ENCODE measurements around the gene IL22RA2. TPM values are rescaled to one million over a fixed set of nuclear protein-coding genes. Genes with fewer than 3 reads are reported as not detected.

The IL22RA2 gene
- total and polyA plus RNA-seq, 9 of the 15 experiments (the other 6 are each of a cell fraction or from before 2014, with no cell fraction given) = 0.03 TPM; not detected in 8

DNA sequence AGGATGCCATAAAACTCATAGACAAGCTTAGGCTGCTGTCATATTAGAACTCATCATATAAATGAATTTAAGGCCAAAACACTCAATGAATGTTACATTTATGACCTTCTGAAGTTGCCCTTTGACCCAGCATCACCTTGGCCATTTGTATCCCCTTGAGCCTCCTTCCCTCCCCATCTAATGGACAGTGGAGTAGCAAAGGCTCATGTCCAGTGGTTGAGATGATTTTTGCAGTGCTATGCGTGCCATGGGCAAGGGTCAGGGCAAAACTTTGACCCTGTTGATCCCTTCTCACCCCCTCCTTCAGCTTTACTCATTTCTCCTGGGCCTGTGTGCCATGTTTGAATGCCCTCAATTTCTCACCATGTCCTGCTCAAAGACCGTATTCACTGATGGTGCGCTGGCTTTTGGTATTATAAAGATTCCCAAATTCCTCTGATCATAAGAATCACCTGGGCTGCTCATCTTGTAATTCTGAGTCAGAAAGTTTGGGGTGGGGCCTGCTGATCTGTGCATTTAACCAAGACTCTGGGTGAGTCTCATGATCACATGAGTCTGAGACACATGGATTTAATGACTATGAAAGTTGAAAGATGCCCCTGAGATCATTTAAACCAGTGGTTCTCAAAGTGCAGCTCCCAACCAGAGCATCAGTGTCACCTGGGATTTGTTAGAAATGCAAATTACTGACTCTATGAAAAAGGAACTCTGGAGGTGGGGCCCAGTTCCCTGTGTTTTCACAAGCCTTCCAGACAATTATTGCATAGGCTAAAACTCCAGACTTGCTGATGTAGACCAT, 71.2 kb downstream of the IL22RA2 start (continued):
- TF ChIP-seq, protein P1, sequence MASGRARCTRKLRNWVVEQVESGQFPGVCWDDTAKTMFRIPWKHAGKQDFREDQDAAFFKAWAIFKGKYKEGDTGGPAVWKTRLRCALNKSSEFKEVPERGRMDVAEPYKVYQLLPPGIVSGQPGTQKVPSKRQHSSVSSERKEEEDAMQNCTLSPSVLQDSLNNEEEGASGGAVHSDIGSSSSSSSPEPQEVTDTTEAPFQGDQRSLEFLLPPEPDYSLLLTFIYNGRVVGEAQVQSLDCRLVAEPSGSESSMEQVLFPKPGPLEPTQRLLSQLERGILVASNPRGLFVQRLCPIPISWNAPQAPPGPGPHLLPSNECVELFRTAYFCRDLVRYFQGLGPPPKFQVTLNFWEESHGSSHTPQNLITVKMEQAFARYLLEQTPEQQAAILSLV (tag; IDR thresholded peaks at IDR 0.05) = no peak
- TF ChIP-seq ZNF263 (CRISPR knock-in tag; IDR thresholded peaks at IDR 0.05; ENCODE audit: borderline replicate concordance) = no peak
- TF ChIP-seq, protein P2, sequence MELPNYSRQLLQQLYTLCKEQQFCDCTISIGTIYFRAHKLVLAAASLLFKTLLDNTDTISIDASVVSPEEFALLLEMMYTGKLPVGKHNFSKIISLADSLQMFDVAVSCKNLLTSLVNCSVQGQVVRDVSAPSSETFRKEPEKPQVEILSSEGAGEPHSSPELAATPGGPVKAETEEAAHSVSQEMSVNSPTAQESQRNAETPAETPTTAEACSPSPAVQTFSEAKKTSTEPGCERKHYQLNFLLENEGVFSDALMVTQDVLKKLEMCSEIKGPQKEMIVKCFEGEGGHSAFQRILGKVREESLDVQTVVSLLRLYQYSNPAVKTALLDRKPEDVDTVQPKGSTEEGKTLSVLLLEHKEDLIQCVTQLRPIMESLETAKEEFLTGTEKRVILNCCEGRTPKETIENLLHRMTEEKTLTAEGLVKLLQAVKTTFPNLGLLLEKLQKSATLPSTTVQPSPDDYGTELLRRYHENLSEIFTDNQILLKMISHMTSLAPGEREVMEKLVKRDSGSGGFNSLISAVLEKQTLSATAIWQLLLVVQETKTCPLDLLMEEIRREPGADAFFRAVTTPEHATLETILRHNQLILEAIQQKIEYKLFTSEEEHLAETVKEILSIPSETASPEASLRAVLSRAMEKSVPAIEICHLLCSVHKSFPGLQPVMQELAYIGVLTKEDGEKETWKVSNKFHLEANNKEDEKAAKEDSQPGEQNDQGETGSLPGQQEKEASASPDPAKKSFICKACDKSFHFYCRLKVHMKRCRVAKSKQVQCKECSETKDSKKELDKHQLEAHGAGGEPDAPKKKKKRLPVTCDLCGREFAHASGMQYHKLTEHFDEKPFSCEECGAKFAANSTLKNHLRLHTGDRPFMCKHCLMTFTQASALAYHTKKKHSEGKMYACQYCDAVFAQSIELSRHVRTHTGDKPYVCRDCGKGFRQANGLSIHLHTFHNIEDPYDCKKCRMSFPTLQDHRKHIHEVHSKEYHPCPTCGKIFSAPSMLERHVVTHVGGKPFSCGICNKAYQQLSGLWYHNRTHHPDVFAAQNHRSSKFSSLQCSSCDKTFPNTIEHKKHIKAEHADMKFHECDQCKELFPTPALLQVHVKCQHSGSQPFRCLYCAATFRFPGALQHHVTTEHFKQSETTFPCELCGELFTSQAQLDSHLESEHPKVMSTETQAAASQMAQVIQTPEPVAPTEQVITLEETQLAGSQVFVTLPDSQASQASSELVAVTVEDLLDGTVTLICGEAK (IDR thresholded peaks at IDR 0.05) = no peak
- TF ChIP-seq, protein P2 (CRISPR knock-in tag; IDR thresholded peaks at IDR 0.05) = no peak
- TF ChIP-seq HDAC3 (IDR thresholded peaks at IDR 0.05; ENCODE audit: borderline replicate concordance, partially characterized antibody) = no peak
- TF ChIP-seq ZKSCAN3 (CRISPR knock-in tag; IDR thresholded peaks at IDR 0.05) = no peak
- TF ChIP-seq FOXJ3 (CRISPR knock-in tag; IDR thresholded peaks at IDR 0.05) = no peak
- TF ChIP-seq POLR2A (conservative IDR thresholded peaks at IDR 0.05) = no peak
- no peak for TF ChIP-seq ZNF436 (CRISPR knock-in tag; IDR thresholded peaks at IDR 0.05)

Data from K562 (cell line).